NCI-H69 (cell line): ENCODE measurements around the gene MEF2A.
"Not testable (repeated sequence)": the region's sequence is repeated elsewhere in the genome, so short reads cannot be mapped to it uniquely, and the experiment has no call there.

Source experiments
- DNase-seq: peaks from one replicate; lab custom pipeline; 2025; lab: John Stamatoyannopoulos, UW

Gene MEF2A

DNA sequence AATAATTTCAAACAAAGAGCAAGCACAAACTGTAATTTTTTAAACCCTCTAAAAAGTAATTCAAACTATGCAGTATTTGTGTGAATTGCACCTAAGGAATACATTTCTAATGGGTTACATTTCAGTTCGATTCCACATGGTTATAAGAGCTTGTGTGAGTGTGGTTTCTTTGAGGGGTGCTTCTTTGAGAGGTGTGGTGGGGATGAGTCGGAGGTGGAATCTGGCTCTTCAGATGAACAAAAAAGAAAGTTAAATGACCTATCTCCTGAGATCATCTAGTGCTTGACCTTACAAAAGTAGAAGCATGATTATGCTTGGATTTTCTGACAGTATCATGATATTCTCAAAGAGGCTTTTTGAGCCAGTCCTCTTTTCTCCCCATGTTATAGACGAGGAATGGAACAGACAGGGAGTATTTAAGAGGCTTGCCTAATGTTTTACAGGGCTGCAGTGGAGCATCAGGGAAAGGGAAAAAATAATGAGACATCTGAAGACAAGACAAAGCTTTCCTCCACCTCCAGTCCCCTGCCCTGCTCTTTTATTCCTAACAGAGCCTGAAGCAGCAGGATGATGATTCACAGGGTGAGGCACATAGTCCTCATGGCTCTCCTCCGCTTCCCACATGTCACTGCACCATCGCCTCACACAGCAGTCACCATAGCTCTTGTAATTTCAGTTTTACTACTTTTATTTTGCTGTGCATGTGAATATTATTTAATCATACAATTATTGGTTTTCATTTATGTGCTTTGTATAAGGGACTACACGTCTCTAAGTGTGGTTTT, 85.4 kb downstream of the MEF2A start:
- no peak for DNase-seq

DNA sequence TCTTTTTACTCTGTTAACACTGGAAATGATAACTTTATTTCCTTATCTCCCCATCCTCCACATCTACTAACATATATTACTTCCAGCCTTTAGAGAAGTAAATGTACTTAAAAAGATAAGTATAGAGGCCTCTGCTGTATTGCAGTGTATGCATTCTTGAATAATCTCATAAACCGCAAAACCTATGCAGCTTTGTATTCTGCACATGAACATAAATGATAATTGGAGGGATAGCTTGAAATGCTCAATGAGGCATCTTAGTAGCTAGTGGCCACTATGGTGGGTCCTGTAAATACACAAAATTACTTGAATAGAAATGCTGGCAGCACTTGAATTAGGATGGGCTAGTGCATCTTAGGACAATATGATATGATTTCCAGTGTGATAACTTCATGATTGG, 90.4 kb downstream of the MEF2A start:
- no peak for DNase-seq

GRCh38 chr15:99657996-99658395, 92.2 kb downstream of the MEF2A start:
- DNase-seq = no peak

DNA sequence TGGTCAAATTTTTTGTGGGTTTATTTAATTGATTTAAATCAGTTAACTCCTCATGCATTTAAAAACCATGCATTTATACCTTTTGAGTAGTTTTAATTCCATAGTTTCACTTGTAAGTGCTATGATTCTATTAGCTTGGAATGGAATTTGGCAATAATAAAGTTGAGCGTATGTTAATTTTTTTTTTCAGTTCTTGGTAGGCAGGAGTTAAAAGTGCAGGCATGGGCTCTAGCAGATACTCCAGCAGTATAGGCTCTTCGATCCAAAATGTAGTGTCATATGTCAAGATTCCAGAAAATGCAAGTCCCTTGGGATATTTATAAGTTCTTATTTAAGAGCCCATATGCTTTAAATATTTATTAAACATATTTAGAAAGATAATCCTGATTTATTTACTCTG, 97.1 kb downstream of the MEF2A start:
- no peak for DNase-seq

DNA sequence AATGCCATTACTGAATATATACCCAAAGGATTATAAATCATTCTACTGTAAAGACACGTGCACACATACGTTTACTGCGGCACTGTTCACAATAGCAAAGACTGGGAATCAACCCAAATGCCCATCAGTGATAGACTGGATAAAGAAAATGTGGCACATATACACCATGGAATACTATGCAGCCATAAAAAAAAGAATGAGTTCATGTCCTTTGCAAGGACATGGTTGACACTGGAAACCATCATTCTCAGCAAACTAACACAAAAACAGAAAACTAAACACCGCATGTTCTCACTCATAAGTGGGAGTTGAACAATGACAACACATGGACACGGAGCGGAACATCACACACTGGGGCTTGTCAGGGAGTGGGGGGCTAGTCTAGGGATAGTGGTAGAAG, 100.3 kb downstream of the MEF2A start:
- DNase-seq = not testable (repeated sequence)

DNA sequence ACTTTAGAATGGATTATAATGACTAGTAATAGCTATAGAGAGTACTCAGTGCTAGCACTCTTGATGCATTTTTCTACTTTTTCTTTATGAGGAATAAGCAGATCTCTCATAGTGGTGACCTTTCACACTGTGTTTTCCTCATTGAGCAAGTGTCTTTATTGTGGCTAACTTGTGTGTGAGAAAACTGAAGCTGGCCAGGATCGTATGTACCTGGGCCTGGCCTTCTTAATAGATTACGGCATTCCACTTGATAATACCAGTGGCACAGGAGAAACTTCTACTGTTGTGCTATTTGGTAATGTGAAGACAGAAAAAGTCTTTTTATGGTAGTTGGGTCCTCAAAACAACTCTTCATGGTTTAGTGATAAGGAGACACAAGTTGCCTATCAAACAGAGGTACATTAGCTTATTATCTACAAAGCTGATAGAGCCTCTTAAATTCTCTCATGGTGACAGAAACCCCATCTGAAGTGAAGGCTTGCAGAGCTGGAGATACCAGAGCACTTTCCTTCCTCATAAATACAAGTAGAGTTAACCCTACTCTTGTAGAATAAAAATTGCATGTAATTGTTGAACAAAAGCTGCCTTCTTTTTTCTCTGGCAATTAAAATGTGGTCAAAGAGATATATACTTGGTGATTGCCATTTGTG, 102.9 kb downstream of the MEF2A start:
- no peak for DNase-seq

DNA sequence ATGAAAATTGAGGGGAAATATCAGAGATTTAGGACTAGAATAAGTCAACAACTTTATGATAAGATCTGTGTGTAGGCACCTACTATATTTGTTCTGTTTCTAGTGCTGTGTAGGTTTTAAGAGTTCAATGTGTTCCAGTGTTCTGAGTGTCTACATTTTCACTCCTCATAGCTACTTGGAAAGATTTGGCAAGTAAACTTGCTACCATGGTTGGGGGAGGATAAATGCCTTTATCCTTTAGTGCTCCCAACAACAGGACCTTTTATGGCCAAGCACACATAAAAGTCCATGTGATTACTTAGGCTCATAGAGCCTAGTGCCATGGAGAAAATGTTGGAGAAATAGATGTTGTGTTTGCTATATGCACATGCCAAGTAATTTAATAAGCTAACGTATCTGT, 103.5 kb downstream of the MEF2A start:
- DNase-seq = no peak

DNA sequence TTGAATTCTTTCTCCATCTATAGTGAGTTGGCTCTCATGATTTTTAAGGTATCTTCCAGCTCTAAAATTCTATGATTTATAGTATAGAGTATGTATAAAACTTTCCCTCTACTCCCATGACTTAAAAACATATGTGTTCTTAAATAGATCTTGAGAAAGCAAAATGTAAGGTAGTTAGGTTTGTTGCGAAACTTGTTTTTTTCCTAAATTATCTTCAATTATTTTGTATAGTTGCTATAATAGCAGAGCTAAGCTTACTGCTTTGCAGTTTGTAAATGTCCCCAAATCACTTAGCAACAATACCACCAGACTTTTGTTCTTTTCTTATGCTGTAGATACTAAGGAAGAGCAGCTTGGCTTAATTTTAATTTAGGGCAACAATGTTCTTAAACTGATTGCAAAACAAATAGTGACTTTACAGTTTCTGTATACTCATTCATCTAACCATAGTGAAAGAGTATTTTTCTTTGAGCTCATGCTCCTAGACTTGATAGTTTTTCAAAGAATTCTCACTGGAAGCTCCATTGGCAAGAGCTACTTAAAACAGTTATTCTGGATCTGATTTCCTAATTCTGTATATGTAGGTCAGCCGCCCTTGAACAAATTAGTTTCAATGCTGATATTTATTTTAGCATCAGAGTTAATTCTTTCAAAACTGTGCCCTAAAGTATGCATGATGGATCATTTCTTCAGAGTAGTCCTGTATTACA, 106.3 kb downstream of the MEF2A start:
- DNase-seq = no peak

- no peak for DNase-seq
Observed at GRCh38 chr15:99673111-99673510, 107.3 kb downstream of the MEF2A start.

- DNase-seq = no peak
Observed at GRCh38 chr15:99674279-99674678, 108.5 kb downstream of the MEF2A start.

GRCh38 chr15:99677540-99678134, 111.9 kb downstream of the MEF2A start:
- DNase-seq = no peak

- no peak for DNase-seq
Observed at GRCh38 chr15:99680276-99680675, 114.5 kb downstream of the MEF2A start.

DNA sequence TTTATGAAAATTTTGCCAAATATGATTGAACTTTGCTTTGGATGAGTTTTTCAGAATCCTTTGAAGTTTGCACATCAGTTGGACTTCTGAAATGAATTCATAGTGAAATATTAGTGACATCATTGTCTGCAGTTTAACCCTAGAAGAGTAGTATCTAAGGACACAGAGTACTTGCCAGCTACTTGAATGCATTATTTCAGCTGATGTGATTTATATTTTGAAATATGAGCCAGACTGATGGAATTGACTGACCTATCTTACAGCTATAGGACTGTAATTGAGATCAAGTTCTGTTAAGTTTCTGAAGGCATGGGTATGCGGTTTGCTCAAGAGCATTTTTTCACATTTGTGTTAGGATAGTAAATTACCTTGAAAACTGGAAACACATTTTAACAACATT, 116.2 kb downstream of the MEF2A start:
- DNase-seq = peak; percentile 14

DNA sequence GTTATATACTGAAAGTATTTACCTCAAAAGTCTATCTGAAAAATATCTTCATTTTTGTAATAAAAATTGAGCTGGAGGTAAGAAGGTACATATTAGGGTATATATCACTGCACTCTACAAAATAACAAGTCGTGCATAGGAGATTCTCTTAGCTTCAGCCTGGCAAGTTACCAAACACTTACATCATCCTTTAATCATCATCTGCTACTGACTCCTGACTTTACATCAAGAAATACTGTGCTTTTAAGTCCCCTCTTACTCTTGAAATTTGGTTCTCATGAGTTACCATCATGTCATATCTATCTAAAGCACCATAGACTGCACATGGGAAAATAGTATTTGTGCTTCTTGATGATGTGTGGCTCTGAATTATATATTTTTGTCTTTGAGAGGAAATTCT, 116.7 kb downstream of the MEF2A start:
- DNase-seq = peak; percentile 64

DNA sequence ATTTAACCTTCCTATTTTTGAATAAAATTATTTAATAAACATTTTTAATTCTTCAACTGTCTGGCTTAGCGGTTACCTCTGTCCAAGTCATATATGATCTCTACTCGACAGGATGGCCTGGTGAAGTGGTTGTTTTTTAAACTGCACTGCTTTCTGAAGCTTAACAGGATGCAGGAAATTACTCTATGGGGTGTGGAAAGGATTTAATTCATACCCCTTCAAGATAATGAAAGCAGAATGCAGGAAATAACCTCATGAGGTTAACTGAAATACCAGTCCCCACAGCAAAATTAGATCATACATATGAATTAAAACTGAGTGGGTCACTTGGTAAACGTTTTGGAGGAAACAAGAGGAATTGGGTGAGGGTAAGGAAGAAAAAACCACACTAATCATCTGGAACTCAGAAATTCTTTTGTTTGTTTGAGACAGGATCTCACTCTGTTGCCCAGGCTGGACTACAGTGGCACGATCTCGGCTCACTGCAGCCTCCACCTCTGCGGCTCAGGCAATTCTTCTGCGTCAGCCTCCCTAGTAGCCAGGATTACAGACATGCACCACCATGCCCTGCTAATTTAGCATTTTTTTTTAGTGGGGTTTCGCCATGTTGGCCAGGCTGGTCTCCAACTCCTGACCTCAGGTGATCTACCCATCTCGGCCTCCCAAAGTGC, 117.4 kb downstream of the MEF2A start:
- peak; percentile 11 for DNase-seq

GRCh38 chr15:99686290-99686689, 120.5 kb downstream of the MEF2A start:
- DNase-seq = no peak

DNA sequence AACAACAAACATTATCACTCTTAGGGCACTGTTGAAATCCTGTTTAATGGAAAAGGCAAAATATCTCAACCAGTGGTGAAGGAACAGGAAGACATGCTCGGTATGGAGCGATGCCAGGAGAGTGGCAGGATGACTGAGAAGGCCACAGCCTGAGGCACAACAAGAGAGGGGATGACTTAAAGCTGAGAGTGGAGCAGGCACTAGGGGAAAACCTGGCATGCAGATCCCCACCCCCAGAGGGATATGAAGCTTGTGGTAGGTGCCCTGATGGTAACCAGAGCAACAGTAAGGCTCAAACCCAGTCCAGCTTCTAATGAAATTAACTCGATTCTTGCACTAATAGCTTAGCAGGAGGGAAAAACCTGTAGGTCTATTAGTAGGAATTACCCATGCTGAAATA, 127.0 kb downstream of the MEF2A start:
- peak; percentile 5 for DNase-seq

- no peak for DNase-seq
Observed at GRCh38 chr15:99696096-99696495, 130.3 kb downstream of the MEF2A start.

- peak; percentile 16 for DNase-seq
Observed at GRCh38 chr15:99702895-99703602, 137.3 kb downstream of the MEF2A start.

GRCh38 chr15:99703603-99704443, 138.0 kb downstream of the MEF2A start:
- peak; percentile 71 for DNase-seq

GRCh38 chr15:99704444-99704838, 138.7 kb downstream of the MEF2A start:
- peak; percentile 89 for DNase-seq
